Lung (tissue), 12 donors: ENCODE measurements around the gene RAB44. TPM values are rescaled to one million over a fixed set of nuclear protein-coding genes. Genes with fewer than 3 reads are reported as not detected.
"Not testable (repeated sequence)": the region's sequence is repeated elsewhere in the genome, so short reads cannot be mapped to it uniquely, and the experiment has no call there.

Experiments used
- ATAC-seq: fragments of 200-7000 bp; cut with Tn5 transposase; one replicate; pipeline ENCODE4 v1.9.1; 2020; ENCODE audit warnings: moderate number of reproducible peaks; ENCODE audit not compliant: insufficient read depth, low FRiP score
- DNase-seq, 3 donors: peaks; one replicate each; pipeline ENCODE4 v3.0.0-alpha.2; 2013 to 2017
- H3K27ac ChIP-seq, 2 donors: one replicate each; pipeline ENCODE4 v1.5.1; 2013; ENCODE audit warnings: mild to moderate bottlenecking in 2 of 2, moderate library complexity in 2 of 2, control low read depth in 1 of 2, inconsistent platforms in 1 of 2, low read depth in 1 of 2, low read length in 1 of 2
- H3K27me3 ChIP-seq, 3 donors: one replicate each; pipeline ENCODE4 v1.5.1; 2013; ENCODE audit warnings: low read length in 2 of 3; ENCODE audit not compliant: control insufficient read depth in 3 of 3, insufficient read depth in 3 of 3
- H3K36me3 ChIP-seq, 4 donors: one replicate each; pipeline ENCODE4 v1.5.1; 2013; ENCODE audit warnings: low read length in 4 of 4, mild to moderate bottlenecking in 1 of 4, moderate library complexity in 1 of 4; ENCODE audit not compliant: control insufficient read depth in 4 of 4, insufficient read depth in 4 of 4
- H3K4me1 ChIP-seq, 5 donors: one replicate each; pipeline ENCODE4 v1.5.1; 2013; ENCODE audit warnings: low read length in 5 of 5, mild to moderate bottlenecking in 2 of 5, moderate library complexity in 1 of 5; ENCODE audit not compliant: control insufficient read depth in 5 of 5, insufficient read depth in 5 of 5
- H3K4me3 ChIP-seq: one replicate; pipeline ENCODE4 v1.5.1; 2013; ENCODE audit warnings: mild to moderate bottlenecking, control low read depth, moderate library complexity
- H3K9ac ChIP-seq, 2 donors: one replicate each; pipeline ENCODE4 v1.5.1; 2013; ENCODE audit warnings: low read length in 2 of 2, control low read depth in 1 of 2; ENCODE audit not compliant: insufficient read depth in 1 of 2
- H3K9me3 ChIP-seq, 4 donors: one replicate each; pipeline ENCODE4 v1.5.1; 2013; ENCODE audit warnings: low read length in 3 of 4, mild to moderate bottlenecking in 1 of 4, moderate library complexity in 1 of 4; ENCODE audit not compliant: control insufficient read depth in 4 of 4, insufficient read depth in 3 of 4
- WGBS, 2 donors: extraction: QIAGEN DNeasy Blood & Tissue Kit; methylation state at CpG; one replicate each; pipeline ENCODE4 v1.1.7; 2013; 5-methylcytosine and 5-hydroxymethylcytosine counted together
- polyA plus RNA-seq, 2 donors: library from polyadenylated mRNA; stranded (reverse); fragments of 200-250 nt; gene quantifications; one replicate each; pipeline ENCODE4 v1.2.1, GENCODE V29; 2013
- total RNA-seq, 2 donors: library from RNA; depleted of rRNA in 1 of 2; stranded (reverse); fragments of >200 nt in 1 of 2; gene quantifications; one replicate each; pipeline ENCODE4 v1.2.1, GENCODE V29; 2014 to 2021
- TF ChIP-seq, protein P1 (sequence below): IDR thresholded peaks from 2 replicates; pipeline ENCODE4 v1.5.1; 2012; ENCODE audit warnings: mild to moderate bottlenecking; ENCODE audit errors: control extremely low read depth, extremely low read depth
- donor health status: control.
- donor health status: control.
- donor health status: Bipolar disorder and iron deficiency.
- donor health status: healthy.
- donor health status: DM: yes; HTN: yes; CAD: no.

The RAB44 gene
- total and polyA plus RNA-seq, 4 donors = 0.26 to 1.5 (median 0.91) TPM

DNA sequence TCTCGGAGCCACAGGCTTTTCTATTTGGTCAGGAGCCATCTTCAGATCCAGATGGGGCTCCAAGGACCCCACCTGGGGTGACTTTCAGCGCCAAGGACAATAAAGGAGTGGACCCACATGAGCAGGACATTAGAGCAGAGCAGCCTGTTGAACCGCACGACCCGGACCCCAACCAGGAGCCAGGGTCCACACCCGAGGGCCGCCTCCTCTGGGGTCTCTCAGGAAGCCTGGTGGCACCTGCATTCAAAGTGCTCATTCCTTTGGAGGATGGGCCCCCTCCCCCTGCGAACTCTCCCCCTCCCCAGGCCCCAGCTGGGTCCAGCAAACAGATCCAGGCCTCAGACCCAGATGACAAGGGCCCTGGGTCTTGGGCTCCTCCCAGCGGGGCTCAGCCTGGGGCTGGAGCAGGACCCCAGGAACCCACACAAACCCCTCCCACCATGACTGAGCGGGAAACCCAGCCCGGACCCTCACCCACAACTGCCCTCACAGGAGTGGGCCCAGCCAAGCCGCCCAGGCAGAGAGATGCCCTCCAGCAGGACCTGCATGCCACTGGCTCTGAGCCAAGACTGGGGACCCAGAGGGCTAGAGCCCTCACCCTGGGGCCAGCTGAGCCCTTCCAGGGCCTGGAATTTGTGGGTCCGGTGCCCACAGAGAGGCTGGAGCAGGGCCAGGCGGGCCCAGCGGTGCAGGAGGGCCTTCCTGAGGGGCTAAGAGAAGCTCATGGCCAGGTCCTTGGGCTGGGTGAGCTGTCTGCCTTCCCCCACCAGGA is 23.9 kb downstream of the RAB44 start:
- H3K9ac ChIP-seq = no peak overlapping the region
- TF ChIP-seq, protein P1, sequence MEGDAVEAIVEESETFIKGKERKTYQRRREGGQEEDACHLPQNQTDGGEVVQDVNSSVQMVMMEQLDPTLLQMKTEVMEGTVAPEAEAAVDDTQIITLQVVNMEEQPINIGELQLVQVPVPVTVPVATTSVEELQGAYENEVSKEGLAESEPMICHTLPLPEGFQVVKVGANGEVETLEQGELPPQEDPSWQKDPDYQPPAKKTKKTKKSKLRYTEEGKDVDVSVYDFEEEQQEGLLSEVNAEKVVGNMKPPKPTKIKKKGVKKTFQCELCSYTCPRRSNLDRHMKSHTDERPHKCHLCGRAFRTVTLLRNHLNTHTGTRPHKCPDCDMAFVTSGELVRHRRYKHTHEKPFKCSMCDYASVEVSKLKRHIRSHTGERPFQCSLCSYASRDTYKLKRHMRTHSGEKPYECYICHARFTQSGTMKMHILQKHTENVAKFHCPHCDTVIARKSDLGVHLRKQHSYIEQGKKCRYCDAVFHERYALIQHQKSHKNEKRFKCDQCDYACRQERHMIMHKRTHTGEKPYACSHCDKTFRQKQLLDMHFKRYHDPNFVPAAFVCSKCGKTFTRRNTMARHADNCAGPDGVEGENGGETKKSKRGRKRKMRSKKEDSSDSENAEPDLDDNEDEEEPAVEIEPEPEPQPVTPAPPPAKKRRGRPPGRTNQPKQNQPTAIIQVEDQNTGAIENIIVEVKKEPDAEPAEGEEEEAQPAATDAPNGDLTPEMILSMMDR = no peak
- ATAC-seq (no peak), DNase-seq (peak in 1 of 3 donors; percentile 4)
- H3K27me3 ChIP-seq = no peaks in the 10 kb centered on the region
- H3K9me3 ChIP-seq = no peaks in the 10 kb centered on the region
- no peak overlapping the region for H3K4me3 ChIP-seq
- no peak overlapping the region for H3K27ac ChIP-seq
- no peaks in the 10 kb centered on the region for H3K36me3 ChIP-seq
- no peaks in the 10 kb centered on the region for H3K4me1 ChIP-seq
- WGBS, 2 donors = 86 to 95% methylated on average over 15 of the region's 15 CpGs

DNA sequence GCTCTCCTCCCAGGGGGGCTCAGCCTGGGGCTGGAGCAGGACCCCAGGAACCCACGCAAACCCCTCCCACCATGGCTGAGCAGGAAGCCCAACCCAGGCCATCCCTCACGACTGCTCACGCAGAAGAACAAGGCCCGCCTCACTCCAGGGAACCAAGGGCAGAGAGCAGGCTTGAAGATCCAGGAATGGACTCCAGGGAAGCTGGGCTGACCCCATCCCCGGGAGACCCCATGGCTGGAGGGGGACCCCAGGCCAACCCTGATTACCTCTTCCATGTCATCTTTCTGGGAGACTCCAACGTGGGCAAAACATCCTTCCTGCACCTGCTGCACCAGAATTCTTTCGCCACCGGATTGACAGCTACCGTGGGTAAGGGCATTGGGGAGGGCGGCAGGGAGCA is 24.7 kb downstream of the RAB44 start:
- H3K36me3 ChIP-seq = no peaks in the 10 kb centered on the region
- 91 to 92% methylated on average over 10 of the region's 10 CpGs for WGBS, 2 donors
- no peaks in the 10 kb centered on the region for H3K27me3 ChIP-seq
- no peak overlapping the region for H3K27ac ChIP-seq
- no peaks in the 10 kb centered on the region for H3K4me1 ChIP-seq
- no peak overlapping the region for H3K9ac ChIP-seq
- no peaks in the 10 kb centered on the region for H3K9me3 ChIP-seq
- ATAC-seq (no peak), DNase-seq (no peak)
- H3K4me3 ChIP-seq = no peak overlapping the region
- TF ChIP-seq, protein P1 = no peak

DNA sequence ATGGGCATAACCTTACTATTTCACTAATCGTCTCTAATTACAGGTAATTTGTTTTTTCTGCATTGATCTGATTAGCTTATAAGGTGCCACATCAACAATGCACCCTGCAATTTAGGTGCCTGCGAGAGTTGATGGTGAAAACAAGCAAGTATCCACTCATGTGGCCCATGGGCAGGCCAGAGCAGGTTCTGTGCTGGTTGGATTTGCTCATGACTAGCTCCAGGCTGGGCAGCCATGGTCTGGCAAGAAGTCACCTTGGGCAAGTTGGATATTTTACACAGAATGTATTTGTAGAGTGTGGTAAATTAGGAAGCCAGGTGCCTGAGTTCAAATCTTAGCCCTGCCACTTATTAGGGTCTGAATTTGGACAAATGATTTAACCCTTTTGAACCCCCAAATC is 25.3 kb downstream of the RAB44 start:
- Histone ChIP-seq H3K27ac (no peak overlapping the region), H3K36me3 (no peaks in the 10 kb centered on the region), H3K9me3 (no peaks in the 10 kb centered on the region), H3K4me3 (no peak overlapping the region), H3K4me1 (no peaks in the 10 kb centered on the region), H3K9ac (no peak overlapping the region), H3K27me3 (no peaks in the 10 kb centered on the region)
- ATAC-seq = no peak
- 97 to 98% methylated on average over 2 of the region's 2 CpGs for WGBS, 2 donors
- DNase-seq = no peak
- TF ChIP-seq, protein P1 = no peak

DNA sequence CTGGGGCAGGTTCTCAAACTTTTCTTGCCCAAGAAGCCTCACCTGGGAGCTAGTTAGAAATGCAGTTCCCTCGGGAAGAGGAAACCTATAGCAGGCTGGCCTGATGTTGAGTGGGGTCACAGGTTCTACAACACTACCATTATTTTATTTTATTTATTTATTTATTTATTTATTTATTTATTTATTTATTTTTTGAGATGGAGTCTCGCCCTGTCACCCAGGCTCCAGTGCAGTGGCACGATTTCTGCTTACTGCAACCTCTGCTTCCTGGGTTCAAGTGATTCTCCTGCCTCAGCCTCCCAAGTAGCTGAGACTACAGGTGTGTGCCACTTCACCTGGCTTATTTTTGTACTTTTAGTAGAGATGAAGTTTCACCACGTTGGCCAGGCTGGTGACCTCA is 26.4 kb downstream of the RAB44 start:
- not testable (repeated sequence) for H3K36me3 ChIP-seq, ATAC-seq, H3K27ac ChIP-seq, H3K27me3 ChIP-seq, DNase-seq, H3K9ac ChIP-seq, H3K4me3 ChIP-seq, H3K9me3 ChIP-seq, H3K4me1 ChIP-seq
- 90 to 94% methylated on average over 4 of the region's 4 CpGs for WGBS, 2 donors
